ENCODE data around the gene SMIM3.
"Not testable (repeated sequence)": the region's sequence is repeated elsewhere in the genome, so short reads cannot be mapped to it uniquely, and the experiment has no call there.

The SMIM3 gene

DNA sequence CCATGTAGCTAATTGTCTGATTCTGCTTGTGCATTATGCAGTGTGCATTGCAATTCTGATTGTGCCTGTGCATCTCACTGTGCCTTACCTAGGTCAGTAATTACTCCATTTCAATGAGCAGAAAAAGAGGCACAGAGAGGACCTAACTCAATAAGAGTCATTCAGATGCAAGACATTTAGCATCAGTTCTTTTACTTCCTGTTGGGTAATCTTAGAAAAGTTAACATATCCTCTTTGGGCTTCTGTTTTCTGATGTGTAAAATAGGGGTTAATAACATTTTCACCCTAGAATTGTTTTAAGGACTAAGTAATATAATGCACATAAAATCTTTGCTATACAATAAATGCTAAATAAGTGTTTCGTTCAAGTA, 12.8 kb upstream of the SMIM3 start:
- DNase-seq, result no peak

DNA sequence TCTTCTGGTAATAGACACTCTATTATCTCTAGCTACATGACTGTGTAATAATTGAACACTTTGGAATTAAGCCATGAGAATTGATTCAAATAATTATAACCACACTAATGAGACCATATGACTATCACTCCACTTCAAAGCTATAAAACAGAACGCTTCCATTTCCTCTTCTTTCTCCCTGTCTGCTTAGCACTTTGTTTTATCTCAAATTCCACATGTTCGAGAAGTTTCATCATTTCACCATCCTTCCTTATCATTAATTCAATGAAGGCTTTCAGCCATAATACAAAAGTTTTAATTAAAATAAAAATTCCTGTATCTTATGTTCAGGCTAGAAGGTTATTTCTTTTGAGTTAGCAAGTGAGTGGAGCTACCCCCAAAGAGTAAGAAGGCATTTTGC, 12.3 kb upstream of the SMIM3 start:
- DNase-seq, result no peak

GRCh38 chr5:150771034-150771795, 7.3 kb upstream of the SMIM3 start:
- DNase-seq, result no peak

DNA sequence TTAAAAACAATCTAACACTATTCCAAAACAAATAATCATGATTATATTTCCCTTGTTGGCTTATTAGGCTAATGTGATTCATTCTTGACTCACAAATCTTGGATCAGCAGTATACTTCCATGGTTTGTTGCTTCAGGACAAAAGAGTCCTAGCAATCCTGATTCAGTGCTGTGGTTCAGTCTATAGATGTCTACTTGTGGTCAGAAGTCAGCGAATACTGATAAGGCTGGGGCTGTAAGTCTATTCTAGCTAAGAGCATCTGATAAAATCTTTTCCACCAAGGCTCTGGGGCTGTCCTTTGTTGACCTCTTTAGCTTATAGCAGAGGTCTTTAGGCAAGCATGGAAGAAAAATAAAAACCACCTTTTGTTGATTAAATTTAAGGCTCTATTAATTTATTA, 4.4 kb upstream of the SMIM3 start:
- DNase-seq, result no peak

GRCh38 chr5:150777685-150778084, 872 bp upstream of the SMIM3 start:
- no peak for DNase-seq

DNA sequence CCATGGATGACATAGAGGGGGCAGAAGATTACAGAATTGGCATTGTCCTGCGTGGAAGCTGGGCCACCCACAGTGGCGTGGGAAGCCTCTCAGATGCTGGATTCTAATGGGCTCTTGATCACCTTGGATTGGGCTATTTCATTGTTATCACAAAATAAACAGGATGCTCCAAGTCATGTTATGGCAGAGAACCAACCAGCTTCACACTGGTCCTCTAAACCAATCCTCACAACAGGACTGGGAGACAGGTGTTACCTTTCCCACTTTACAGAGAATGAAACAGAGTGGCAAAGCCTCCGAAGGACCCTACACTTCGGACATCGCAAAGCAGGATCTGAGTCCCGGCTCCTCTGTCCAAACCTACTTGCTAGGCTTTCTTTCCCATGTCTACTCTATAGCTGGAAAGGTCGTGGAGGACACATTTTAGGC, 455 bp upstream of the SMIM3 start:
- no peak for DNase-seq

GRCh38 chr5:150779397-150780186, 1.0 kb downstream of the SMIM3 start:
- DNase-seq, result no peak

- peak; percentile 39 for DNase-seq
Observed at GRCh38 chr5:150780187-150780692, 1.7 kb downstream of the SMIM3 start.

- peak; percentile 21 for DNase-seq
Observed at GRCh38 chr5:150780816-150781221, 2.3 kb downstream of the SMIM3 start.

- no peak for DNase-seq
Observed at GRCh38 chr5:150781706-150782614, 3.4 kb downstream of the SMIM3 start.

DNA sequence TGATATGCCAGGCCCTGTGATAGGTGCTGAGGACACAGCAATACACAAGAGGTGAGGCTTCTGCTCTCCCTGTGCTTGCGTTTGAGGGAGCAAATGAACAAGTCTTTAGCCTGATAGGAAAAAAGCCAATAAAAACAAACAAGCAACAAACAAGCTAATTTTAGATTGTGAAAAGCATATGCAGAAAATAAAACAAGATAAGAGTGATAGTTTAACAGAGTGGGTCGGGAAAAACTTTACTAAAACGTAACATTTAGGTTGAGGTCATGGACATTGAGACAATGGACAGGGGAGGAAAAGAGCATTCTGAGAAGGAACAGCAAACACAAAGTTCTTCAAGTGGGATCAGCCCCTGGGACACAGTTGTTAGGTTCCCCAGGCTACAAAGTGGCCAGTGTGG, 4.3 kb downstream of the SMIM3 start:
- DNase-seq, result no peak

- DNase-seq, result peak; percentile 80
Observed at GRCh38 chr5:150783422-150783928, 4.9 kb downstream of the SMIM3 start.

DNA sequence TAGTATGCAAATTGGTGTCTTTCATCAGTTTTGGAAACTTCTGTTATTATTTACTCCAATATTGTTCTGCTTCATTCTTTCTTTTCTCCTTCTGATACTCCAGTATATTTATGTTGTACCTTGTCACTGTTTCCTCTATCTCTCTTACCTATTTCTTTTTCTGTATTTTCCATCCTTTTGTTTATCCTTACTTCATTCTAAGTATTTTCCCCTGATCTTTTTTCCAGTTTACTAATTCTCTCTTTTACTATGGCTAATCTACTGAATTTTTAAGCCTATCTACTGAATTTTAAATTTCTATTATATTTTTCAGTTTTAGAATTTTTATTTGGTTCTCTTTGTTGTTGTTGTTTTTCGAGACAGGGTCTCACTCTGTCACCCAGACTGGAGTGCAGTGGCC, 7.4 kb downstream of the SMIM3 start:
- DNase-seq, result no peak

- DNase-seq, result no peak
Observed at GRCh38 chr5:150786876-150787275, 8.3 kb downstream of the SMIM3 start.

GRCh38 chr5:150787656-150788055, 9.1 kb downstream of the SMIM3 start:
- DNase-seq, result no peak

DNA sequence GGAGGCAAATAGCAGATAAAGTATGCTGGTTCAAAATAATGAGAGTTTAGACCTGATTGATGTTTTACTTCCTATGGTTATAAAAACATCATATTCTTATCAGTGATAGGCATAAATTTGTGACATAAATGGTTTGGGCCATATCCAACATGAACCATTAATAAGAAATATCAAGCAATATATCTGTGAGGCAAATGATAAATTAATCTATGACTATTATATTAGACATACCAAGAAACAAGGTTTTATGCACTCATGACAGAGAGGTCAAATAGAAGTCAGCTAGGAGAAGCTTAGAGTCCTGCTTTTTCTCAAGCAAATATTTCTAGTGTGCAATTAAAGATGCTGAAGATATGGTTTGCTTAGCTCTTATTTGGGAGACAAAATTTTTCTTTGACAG, 10.4 kb downstream of the SMIM3 start:
- DNase-seq, result no peak

- no peak for DNase-seq
Observed at GRCh38 chr5:150789450-150789849, 10.9 kb downstream of the SMIM3 start.

DNA sequence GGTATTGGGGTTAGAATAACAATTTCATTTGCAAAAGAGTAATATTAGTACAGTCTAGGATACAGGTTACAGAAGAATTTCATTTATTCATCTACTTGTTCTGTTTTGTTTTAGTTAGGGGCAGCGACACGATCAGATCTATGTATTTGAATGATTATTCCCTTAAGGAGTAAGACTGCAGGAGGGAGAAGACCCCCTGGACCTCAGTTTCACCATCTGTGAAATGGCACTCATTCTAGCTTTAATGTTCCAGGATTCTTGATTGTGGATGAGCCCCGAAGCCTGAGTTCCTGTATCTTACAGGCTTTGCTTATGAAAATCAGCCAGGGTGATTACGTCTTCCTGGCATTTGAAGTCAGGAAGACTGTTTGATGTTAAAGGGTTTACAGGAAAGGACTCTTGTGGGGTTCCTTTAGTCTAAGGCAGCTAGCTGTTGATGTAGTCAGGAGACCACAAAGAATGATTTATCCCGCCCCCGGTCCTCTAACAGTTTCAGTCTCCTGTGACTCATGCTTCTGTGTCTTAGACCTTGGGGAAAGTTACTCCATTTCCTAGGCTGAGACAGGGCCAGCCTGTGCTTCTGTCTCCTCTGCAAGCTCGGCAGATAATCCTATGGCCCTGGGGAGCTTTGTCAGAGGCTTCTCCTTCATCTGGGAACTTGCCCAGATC, 11.5 kb downstream of the SMIM3 start:
- peak; percentile 88 for DNase-seq

DNA sequence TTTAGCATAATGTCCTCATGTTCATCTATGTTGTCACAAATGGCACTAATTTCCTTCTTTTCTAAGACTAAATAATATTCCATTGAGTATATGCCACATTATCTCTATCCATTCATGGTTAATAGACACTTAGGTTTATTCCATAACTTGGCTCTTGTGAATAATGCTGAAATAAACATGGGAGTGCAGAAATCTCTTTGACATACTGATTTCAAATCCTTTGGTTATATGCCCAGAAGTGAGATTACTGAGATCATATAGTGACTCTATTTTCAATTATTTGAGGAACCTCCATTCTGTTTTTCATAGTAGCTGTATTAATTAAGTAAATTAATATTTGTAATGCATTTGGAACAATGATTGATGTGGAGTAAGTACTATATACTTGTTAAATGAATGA, 13.0 kb downstream of the SMIM3 start:
- no peak for DNase-seq

DNA sequence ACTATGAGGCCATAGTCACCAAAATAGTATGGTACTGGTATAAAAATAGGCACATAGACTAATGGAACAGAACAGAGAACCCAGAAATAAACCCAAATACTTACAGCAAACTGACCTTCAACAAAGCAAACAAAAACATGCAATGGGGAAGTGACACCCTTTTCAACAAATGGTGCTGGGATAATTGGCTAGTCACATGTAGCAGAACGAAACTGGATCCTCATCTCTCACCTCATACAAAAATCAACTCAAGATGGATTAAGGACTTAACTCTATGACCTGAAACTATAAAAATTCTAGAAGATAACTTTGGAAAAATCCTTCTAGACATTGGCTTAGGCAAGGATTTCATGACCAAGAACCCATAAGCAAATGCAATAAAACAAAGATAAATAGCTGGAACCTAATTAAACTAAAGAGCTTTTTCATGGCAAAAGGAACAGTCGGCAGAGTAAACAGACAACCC, 14.9 kb downstream of the SMIM3 start:
- not testable (repeated sequence) for DNase-seq

DNA sequence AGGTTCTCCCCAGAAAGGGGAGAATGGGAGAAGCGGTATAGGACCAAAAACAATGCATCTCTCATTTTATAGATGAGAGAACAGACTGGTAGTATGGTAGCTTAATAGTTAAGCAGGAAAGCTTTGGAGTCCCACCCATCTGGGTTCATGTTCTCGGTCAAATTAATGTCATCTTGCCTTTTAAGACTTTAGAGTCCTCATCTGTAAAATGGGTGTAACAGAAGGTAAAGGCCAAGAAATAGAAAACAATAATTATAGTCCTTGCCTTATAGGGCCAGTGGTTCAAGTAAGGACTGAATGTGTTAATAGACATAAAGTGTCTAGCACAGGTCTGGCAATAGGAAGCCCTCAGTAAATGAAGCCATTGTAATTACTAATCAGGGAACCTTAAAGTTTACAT, 16.4 kb downstream of the SMIM3 start:
- no peak for DNase-seq

DNA sequence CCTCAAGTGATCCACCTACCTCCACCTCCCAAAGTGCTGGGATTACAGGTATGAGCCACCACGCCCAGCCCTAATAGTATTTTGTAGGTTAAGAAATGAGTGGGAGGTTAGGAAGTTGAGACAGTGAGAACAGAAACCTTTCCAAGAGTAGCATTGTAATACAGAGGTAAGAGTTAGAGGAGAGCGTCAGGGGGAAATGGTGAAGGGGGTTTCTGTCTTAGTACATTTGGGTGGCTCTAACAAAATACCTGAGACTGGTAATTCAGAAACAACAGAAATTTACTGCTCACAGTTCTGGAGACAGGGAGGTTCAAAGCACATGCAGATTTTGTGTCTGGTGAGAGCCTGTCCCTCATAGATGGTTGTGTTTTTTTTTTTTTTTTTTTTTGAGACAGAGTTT, 18.8 kb downstream of the SMIM3 start:
- DNase-seq, result no peak
